GM21526 (cell line): ENCODE measurements around the gene LRP10.
A peak's percentile ranks its signal among the peaks of the same experiment; 100 is the strongest.

Experiments used
- ATAC-seq: cut with Tn5 transposase; IDR thresholded peaks from one replicate; pipeline ENCODE4 v1.9.1; 2021; ENCODE audit warnings: moderate library complexity; ENCODE audit not compliant: unreplicated experiment, low FRiP score

The LRP10 gene

GRCh38 chr14:22884738-22885523, 13.4 kb downstream of the LRP10 start:
- no peak for ATAC-seq

GRCh38 chr14:22885975-22886374, 14.4 kb downstream of the LRP10 start:
- ATAC-seq, result no peak

- peak; percentile 38 for ATAC-seq
These were observed 15.1 kb downstream of the LRP10 start for GRCh38 chr14:22886500-22887259.

GRCh38 chr14:22887260-22887989, 15.9 kb downstream of the LRP10 start:
- ATAC-seq, result peak; percentile 33

- ATAC-seq, result peak; percentile 37
These were observed 16.4 kb downstream of the LRP10 start for GRCh38 chr14:22887990-22888378.

- no peak for ATAC-seq
These were observed 17.1 kb downstream of the LRP10 start for GRCh38 chr14:22888662-22889061.

GRCh38 chr14:22890416-22890815, 18.9 kb downstream of the LRP10 start:
- ATAC-seq, result no peak

- no peak for ATAC-seq
These were observed 20.9 kb downstream of the LRP10 start for GRCh38 chr14:22892488-22892887.

- no peak for ATAC-seq
These were observed 22.2 kb downstream of the LRP10 start for GRCh38 chr14:22893706-22894105.

GRCh38 chr14:22895402-22895801, 23.9 kb downstream of the LRP10 start:
- no peak for ATAC-seq

GRCh38 chr14:22896356-22896755, 24.8 kb downstream of the LRP10 start:
- ATAC-seq, result no peak

- no peak for ATAC-seq
These were observed 25.2 kb downstream of the LRP10 start for GRCh38 chr14:22896760-22897159.

- ATAC-seq, result no peak
These were observed 25.8 kb downstream of the LRP10 start for GRCh38 chr14:22897357-22897756.

- ATAC-seq, result no peak
These were observed 27.0 kb downstream of the LRP10 start for GRCh38 chr14:22898302-22899090.

- no peak for ATAC-seq
These were observed 28.7 kb downstream of the LRP10 start for GRCh38 chr14:22900081-22900799.

GRCh38 chr14:22901799-22902198, 30.3 kb downstream of the LRP10 start:
- no peak for ATAC-seq

- no peak for ATAC-seq
These were observed 32.2 kb downstream of the LRP10 start for GRCh38 chr14:22903742-22904087.

- no peak for ATAC-seq
These were observed 34.1 kb downstream of the LRP10 start for GRCh38 chr14:22905627-22906026.

- no peak for ATAC-seq
These were observed 34.5 kb downstream of the LRP10 start for GRCh38 chr14:22906073-22906472.

- ATAC-seq, result no peak
These were observed 35.9 kb downstream of the LRP10 start for GRCh38 chr14:22907429-22907828.
